HG03378 (cell line): ENCODE measurements around the gene RBM38.
"Not testable (repeated sequence)": the region's sequence is repeated elsewhere in the genome, so short reads cannot be mapped to it uniquely, and the experiment has no call there.

Experiments used
- ATAC-seq: cut with Tn5 transposase; IDR thresholded peaks from one replicate; pipeline ENCODE4 v1.9.1; 2021; ENCODE audit warnings: mild to moderate bottlenecking, moderate library complexity; ENCODE audit not compliant: unreplicated experiment

The RBM38 gene

GRCh38 chr20:57416296-57417022, 25.3 kb downstream of the RBM38 start:
- ATAC-seq = no peak

GRCh38 chr20:57417051-57417689, 26.0 kb downstream of the RBM38 start:
- ATAC-seq = no peak

GRCh38 chr20:57417830-57418780, 26.9 kb downstream of the RBM38 start:
- no peak for ATAC-seq

GRCh38 chr20:57419479-57419878, 28.3 kb downstream of the RBM38 start:
- not testable (repeated sequence) for ATAC-seq

GRCh38 chr20:57420571-57421252, 29.5 kb downstream of the RBM38 start:
- no peak for ATAC-seq

GRCh38 chr20:57421253-57422220, 30.3 kb downstream of the RBM38 start:
- no peak for ATAC-seq

- ATAC-seq = no peak
These were observed 31.1 kb downstream of the RBM38 start for GRCh38 chr20:57422254-57422653.

- no peak for ATAC-seq
These were observed 34.2 kb downstream of the RBM38 start for GRCh38 chr20:57425150-57426013.

- ATAC-seq = no peak
These were observed 35.1 kb downstream of the RBM38 start for GRCh38 chr20:57426271-57426689.

- ATAC-seq = no peak
These were observed 35.6 kb downstream of the RBM38 start for GRCh38 chr20:57426831-57427230.

GRCh38 chr20:57428324-57429158, 37.3 kb downstream of the RBM38 start:
- ATAC-seq = no peak

- no peak for ATAC-seq
These were observed 37.9 kb downstream of the RBM38 start for GRCh38 chr20:57429159-57429496.

- peak; percentile 40 for ATAC-seq
These were observed 38.5 kb downstream of the RBM38 start for GRCh38 chr20:57429580-57430200.

- not testable (repeated sequence) for ATAC-seq
These were observed 39.0 kb downstream of the RBM38 start for GRCh38 chr20:57430201-57430596.

GRCh38 chr20:57431539-57431835, 40.3 kb downstream of the RBM38 start:
- no peak for ATAC-seq

- no peak for ATAC-seq
These were observed 41.3 kb downstream of the RBM38 start for GRCh38 chr20:57432480-57432861.

GRCh38 chr20:57432862-57433491, 41.8 kb downstream of the RBM38 start:
- ATAC-seq = peak; percentile 88
